GM21423 (cell line): ENCODE results near the gene ST6GALNAC3.

ENCODE experiments used
- ATAC-seq: cut with Tn5 transposase; IDR thresholded peaks from one replicate; pipeline ENCODE4 v1.9.1; 2021; ENCODE audit warnings: mild to moderate bottlenecking, moderate library complexity; ENCODE audit not compliant: unreplicated experiment

The ST6GALNAC3 gene

GRCh38 chr1:76279101-76279748 lies 204.7 kb downstream of the ST6GALNAC3 start:
- ATAC-seq, result no peak

DNA sequence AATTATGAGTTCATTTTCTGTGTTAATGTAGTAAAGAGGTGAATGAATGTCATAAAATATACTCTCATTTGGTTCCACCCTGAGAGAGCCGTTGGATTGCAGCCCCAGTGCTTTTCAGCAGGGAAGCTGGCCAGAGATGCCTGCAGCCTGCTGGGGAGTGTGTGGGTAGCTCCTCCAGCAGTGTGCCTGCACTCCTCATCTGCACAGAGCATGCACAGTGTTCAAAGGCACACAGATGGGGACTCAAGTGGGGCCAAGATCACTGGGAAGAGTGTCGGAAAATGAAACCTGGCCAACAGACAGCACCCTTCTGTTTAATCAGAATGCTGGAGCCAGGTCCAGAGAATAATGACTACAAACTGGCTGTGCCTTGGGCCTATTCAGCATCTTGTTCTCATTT lies 206.8 kb downstream of the ST6GALNAC3 start:
- ATAC-seq, result no peak

GRCh38 chr1:76284842-76285241 lies 210.3 kb downstream of the ST6GALNAC3 start:
- no peak for ATAC-seq

GRCh38 chr1:76285578-76286135 lies 211.1 kb downstream of the ST6GALNAC3 start:
- no peak for ATAC-seq

- no peak for ATAC-seq
These were observed 213.4 kb downstream of the ST6GALNAC3 start for GRCh38 chr1:76287917-76288316.

- no peak for ATAC-seq
These were observed 214.4 kb downstream of the ST6GALNAC3 start for GRCh38 chr1:76288758-76289483.

DNA sequence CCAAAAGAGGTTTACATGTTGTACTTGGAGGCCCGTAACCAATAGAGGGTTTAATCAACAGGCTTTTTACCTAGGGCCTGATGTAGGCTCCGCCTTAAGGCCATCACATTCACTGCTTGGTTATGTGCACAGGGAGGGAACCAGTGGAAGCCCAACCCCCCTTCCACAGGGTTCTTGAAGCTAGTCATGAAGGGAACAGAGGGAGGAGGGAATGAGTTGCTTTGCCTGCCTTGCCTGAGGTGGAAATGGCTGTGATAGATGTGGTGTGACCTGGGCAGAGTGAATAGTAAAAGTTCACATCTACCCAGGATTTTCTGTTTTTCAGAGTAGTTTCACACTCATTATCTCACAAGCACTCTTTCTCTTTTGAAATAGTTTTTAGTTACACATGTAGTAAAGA lies 215.1 kb downstream of the ST6GALNAC3 start:
- ATAC-seq, result no peak

DNA sequence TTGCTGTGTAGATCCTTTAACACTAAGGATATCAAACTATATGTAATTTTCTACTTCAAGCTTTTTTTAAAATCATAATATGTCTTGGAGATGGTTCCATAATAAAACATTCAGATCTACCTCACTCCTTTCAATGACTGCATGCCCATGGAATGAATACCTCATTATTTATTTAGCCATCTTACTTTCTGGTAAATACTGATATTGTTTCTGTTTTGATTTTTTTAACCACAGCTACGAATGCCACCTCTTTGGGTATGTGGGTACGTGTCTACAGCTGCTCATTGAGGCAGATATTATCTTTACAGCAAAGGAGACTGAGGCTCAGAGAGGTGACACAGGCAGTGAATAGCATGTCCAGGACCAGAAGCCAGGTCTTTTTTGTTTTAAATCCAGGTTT lies 215.7 kb downstream of the ST6GALNAC3 start:
- ATAC-seq, result no peak

DNA sequence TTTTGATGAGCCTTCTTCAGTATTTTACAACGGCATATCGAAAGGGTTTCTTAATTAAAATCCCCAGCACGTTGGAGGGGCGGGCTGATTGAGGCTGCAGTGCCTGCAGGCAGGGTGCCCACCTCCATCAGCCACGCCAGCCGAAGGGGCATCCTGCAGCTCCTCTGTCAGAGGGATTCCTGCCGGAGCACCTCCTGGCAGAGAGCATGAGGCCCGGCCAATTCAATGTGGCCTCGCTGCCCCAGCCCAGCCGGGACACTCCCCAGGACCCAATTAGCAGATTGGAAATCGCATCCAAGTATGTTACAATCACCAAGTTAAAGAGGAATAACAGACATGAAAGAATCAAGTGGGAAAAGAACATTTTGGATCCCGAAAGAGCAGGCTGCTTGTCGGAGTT lies 216.6 kb downstream of the ST6GALNAC3 start:
- no peak for ATAC-seq

DNA sequence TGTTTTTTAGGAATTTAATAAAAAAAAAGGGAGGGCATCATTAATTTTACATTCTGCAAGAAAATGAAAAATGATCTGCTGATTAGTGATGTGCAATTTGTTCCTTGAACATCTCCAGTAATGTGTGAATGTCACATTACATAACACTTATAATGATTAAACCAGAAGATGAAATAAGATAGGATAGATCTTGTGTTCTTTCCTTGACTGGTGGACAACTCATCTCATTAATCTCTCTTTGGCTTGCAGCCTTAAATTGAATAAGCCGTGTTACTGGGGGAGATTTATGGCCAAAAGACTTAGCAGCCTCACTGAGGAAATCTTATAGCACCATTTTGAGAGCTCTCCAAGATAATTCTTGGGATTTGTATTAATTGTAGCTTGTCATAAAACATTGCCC lies 217.2 kb downstream of the ST6GALNAC3 start:
- ATAC-seq, result no peak

DNA sequence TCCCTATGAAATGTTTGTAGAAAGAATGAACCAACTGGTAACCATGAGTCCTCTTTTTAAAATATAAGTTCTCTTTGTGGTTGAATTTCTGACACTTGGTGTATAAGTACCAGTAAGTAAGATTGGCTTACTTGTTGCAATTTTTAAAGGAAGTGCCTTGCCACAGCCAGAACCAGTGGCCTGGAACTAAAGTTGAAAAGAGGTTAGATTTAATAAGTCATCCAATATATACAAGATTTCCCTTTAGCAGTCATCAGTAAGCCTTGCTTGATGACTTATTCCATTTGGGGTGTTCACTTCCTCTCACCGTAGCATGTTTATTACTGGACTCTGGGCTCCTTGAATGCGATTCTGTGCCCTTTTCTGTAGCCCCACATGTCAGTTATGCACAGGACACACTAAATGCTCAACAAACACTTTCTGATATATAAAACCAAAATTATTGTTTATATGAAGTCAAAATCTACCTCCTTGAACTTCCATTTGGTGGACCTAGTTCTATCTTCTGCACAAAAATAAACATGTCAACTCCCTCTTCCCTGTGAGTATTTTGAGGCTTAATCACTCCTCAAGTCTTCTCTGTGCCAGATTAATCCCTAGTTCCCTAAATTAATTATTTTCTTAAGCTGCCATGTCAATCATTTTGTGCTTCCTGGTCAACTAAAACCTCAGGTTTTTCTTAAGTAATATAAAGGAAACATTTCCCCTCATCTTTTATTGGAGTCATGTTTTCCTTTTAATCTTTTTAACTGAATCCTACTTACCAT lies 218.1 kb downstream of the ST6GALNAC3 start:
- peak; percentile 70 for ATAC-seq

- ATAC-seq, result no peak
These were observed 219.3 kb downstream of the ST6GALNAC3 start for GRCh38 chr1:76293831-76294230.

DNA sequence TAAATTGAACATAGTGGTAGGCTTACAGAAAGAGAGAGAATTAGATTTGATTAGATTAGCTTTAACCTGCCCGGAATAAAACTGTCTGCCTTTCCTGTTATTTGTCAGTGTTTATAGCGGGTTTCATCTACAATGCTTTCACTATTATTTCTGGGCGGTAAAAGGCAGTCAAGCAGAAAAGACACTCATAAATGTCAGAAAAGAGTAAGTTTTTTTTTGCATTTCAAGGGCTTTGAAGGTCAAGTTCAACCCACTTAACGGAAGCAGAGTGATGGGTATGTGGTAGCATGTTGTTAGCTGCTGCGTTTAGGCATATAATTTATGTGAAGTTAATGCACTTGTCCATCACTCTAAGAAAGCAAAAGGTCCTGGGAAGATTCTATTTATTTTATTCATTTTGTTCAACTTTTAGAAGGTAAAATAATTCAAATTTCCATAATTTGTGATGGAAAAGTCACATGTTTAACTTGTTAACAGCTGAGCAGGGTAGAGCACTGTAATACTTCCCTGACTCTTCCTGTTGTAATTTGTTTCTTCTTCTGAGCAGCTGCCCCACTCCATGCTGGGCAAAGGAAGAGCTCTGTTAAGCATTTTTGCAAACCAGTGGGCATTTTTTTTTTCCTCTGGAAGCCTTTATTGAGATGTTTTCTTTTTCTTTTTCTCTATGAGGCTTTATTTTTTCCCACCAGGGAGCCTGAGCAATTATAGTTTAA lies 220.1 kb downstream of the ST6GALNAC3 start:
- peak; percentile 74 for ATAC-seq

DNA sequence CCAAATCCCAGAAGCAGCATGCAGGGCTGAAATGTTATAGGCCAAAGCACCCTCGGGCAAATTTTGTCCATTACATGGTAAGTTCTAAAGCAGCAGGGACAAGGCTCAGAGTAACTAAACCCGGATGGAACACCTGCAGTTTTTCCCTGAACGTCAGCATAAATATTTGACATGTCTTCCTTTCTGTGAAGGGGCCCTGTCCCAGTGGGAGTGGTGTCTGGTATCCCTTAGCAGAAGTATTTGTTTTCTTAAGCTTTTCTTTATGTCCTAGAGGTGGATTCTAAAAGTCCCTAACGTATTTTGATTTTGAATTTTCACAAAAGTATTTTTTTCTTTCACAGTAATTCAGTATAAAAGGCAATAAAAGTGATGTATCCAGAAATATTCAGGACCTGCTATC lies 223.9 kb downstream of the ST6GALNAC3 start:
- ATAC-seq, result no peak

- no peak for ATAC-seq
These were observed 224.5 kb downstream of the ST6GALNAC3 start for GRCh38 chr1:76299036-76299435.

DNA sequence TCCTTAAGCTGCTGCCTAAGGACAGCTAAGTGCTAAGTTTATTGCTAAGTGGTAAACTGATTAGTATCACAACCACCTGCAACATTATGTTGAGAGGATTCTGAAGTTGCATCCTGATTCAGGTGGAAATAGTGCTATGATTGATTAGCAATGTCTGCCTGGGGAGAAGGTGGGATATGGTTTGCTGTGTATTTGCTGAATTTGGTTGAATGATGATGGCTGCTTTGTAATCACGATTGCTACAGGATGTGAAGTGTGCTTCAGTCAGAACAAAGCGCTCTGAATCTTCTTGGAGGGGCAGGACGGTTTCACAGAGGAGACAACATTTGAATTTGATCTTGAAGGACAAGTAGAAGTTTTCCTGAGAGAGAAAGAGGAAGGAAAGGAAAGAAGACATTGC lies 226.0 kb downstream of the ST6GALNAC3 start:
- ATAC-seq, result no peak

DNA sequence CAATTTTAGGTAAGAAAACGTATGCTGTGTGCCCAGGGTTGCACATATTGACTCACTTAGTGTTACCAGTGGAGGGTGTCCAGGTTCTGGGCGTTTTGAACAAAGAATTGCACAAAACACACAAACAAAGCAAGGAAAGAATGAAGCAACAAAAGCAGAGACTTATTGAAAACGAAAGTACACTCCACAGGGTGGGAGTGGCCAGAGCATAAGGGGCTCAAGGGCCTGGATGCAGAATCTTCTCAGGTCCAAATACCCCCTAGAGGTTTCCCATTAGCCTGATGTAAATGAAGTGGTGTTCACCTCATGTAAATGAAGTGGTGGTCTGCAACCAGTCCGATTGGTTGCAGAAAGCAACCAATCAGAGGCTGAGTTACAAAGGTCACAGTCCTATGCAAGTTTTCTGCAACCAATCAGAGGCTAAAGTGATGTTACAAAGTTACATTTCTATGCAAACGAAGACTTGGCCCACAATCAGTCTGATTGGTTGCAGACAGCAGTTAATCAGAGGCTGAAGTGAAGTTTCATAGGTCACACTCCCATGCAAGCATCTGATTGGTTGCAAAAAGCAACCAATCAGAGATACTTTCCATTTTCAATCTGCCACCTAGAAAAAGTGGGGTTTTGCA lies 228.3 kb downstream of the ST6GALNAC3 start:
- ATAC-seq, result no peak

GRCh38 chr1:76303340-76303717 lies 228.8 kb downstream of the ST6GALNAC3 start:
- ATAC-seq, result no peak

- no peak for ATAC-seq
These were observed 238.8 kb downstream of the ST6GALNAC3 start for GRCh38 chr1:76313304-76313703.

DNA sequence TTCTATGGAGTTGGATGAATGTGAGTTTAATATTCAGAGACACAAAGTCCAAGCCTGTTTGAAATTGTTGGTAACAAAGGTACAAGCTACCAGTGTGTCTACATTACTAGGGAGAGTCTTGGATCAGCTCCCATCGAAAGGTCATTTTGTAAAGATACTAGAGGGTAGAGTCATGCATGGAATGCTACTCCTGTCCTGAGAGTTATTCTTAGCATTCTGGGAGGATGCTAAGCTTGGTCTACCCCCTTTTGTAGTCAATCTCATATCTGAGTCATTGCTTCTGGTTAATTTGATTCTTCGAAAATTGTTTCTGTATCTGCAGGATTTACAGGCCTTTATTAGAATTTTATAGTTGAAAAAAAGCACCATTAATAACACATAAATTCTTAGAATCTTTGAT lies 240.2 kb downstream of the ST6GALNAC3 start:
- no peak for ATAC-seq
